ENCODE results near the gene ANKRD27. TPM values are rescaled to one million over a fixed set of nuclear protein-coding genes. Genes with fewer than 3 reads are reported as not detected.
"Not testable (repeated sequence)": the region's sequence is repeated elsewhere in the genome, so short reads cannot be mapped to it uniquely, and the experiment has no call there.

ANKRD27 gene
- total RNA-seq, 2 experiments from 2014 or later = 16.5 to 17.6 TPM

DNA sequence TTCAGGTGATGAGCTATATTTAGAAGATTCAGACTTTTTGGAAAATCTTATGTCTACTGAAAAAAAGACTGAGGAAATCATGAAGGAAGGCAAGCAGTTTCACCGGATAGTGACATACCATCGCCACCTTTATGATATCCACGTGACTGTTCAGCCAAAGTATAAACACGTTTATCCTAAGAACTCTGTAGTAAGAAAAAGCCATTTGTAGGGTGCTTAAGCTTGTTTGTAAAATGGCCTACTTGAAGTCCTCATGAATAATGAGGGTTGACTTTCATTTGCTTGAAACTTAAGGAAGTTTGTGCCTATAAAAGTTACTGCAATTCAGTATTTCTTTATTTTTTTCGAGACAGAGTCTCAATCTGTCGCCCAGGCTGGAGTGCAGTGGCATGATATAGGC is 36.8 kb upstream of the ANKRD27 start:
- Mint-ChIP-seq H3K27me3 (no peaks in the 10 kb centered on the region), H3K27ac (no peak overlapping the region), H3K4me3 (no peak overlapping the region), H3K9me3 (no peaks in the 10 kb centered on the region), H3K36me3 (ENCODE audit: low read depth) (peaks cover 52% of the 10 kb centered on the region), H3K4me1 (ENCODE audit: low read depth) (peaks cover 11% of the 10 kb centered on the region)
- Histone ChIP-seq H3K4me1 (ENCODE audit: insufficient read depth, low read length) (peaks cover 10% of the 10 kb centered on the region), H3K4me3 (ENCODE audit: low read length) (no peak overlapping the region), H3K27ac (ENCODE audit: low read depth in 1 of 2, low read length in 2 of 2) (no peak overlapping the region), H3K9me3 (ENCODE audit: control insufficient read depth in 1 of 2, insufficient read depth in 1 of 2, low read length in 2 of 2) (no peaks in the 10 kb centered on the region), H3K36me3 (ENCODE audit: insufficient read depth, low read length) (peaks cover 25% of the 10 kb centered on the region), H3K27me3 (ENCODE audit: control insufficient read depth in 1 of 2, insufficient read depth in 2 of 2, low read length in 2 of 2) (no peaks in the 10 kb centered on the region)
- DNase-seq = no peak
- intact Hi-C loops (cut with DNase I, micrococcal nuclease) = no loop called here
- ChIA-PET POLR2A (no interaction called here), CTCF (no interaction called here)
- no peak for TF ChIP-seq CTCF (IDR thresholded peaks at IDR 0.05)
- ATAC-seq (ENCODE audit: poor library complexity) = no peak

DNA sequence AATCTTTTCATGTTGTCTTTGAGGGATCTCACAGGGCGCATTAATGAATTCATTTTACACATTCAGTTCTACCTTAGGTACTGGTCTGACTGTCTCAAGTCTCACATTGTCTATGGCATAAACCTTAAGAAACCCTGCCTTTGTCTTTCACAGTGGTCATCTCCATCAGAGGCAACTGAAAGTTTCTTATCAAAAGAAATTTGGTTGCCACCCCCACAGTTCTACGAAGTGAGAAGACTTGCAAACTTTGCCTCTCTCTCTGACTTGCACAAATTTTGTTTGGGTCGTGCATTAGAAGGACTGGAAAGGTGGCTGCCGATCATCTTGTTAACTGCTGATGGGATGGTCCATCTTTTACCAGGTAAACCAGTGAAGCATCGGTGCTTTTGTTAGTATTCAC is 34.1 kb upstream of the ANKRD27 start:
- Mint-ChIP-seq H3K4me3 (no peak overlapping the region), H3K27me3 (no peaks in the 10 kb centered on the region), H3K36me3 (ENCODE audit: low read depth) (peaks cover 60% of the 10 kb centered on the region), H3K9me3 (peaks cover under 1% of the 10 kb centered on the region), H3K4me1 (ENCODE audit: low read depth) (peaks cover 11% of the 10 kb centered on the region), H3K27ac (peak overlapping the region; percentile 32)
- Histone ChIP-seq H3K9me3 (ENCODE audit: control insufficient read depth in 1 of 2, insufficient read depth in 1 of 2, low read length in 2 of 2) (peaks cover 2 to 9% of the 10 kb centered on the region in 2 experiments), H3K27ac (ENCODE audit: low read depth in 1 of 2, low read length in 2 of 2) (no peak overlapping the region), H3K36me3 (ENCODE audit: insufficient read depth, low read length) (peaks cover 25% of the 10 kb centered on the region), H3K4me3 (ENCODE audit: low read length) (no peak overlapping the region), H3K27me3 (ENCODE audit: control insufficient read depth in 1 of 2, insufficient read depth in 2 of 2, low read length in 2 of 2) (no peaks in the 10 kb centered on the region), H3K4me1 (ENCODE audit: insufficient read depth, low read length) (peaks cover 10% of the 10 kb centered on the region)
- POLR2A ChIA-PET = interaction anchor here (0.8 to 1.2 kb wide), 2 partner anchors 26 to 34 kb away, joined by 3 read pairs; partner anchors contain the start of gene ANKRD27
- TF ChIP-seq CTCF (IDR thresholded peaks at IDR 0.05) = no peak
- no peak for ATAC-seq (ENCODE audit: poor library complexity)
- CTCF ChIA-PET = no interaction called here
- DNase-seq = no peak
- intact Hi-C loops (cut with DNase I, micrococcal nuclease) = no loop called here

DNA sequence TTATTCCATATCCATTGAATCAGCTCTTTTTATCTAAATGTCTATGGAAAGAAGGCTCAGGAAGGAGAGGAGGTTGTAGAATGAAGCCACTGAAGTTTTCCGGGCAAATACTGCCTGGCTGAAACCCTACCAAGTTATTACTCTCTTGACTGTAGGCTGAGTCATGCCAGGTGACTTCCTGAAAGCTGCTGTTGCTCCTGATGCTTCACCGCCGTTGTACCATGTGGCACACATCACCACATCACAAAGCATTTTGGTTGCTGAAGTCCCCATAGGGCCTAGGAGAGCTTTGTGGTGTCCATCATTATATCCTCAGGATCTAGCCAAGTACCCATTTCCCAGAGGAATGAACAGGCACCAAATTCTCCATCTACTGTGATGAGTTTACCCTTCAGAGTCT is 33.5 kb upstream of the ANKRD27 start:
- Histone ChIP-seq H3K27ac (ENCODE audit: low read depth in 1 of 2, low read length in 2 of 2) (no peak overlapping the region), H3K4me1 (ENCODE audit: insufficient read depth, low read length) (peaks cover 10% of the 10 kb centered on the region), H3K36me3 (ENCODE audit: insufficient read depth, low read length) (peaks cover 21% of the 10 kb centered on the region), H3K9me3 (ENCODE audit: control insufficient read depth in 1 of 2, insufficient read depth in 1 of 2, low read length in 2 of 2) (peaks cover 5 to 15% of the 10 kb centered on the region in 2 experiments), H3K27me3 (ENCODE audit: control insufficient read depth in 1 of 2, insufficient read depth in 2 of 2, low read length in 2 of 2) (no peaks in the 10 kb centered on the region), H3K4me3 (ENCODE audit: low read length) (no peak overlapping the region)
- DNase-seq (peak in 9 of 14 experiments; percentile 9 to 52 (median 41)), ATAC-seq (ENCODE audit: poor library complexity) (peak; percentile 75)
- no peak for TF ChIP-seq CTCF (IDR thresholded peaks at IDR 0.05)
- ChIA-PET CTCF (no interaction called here), POLR2A (interaction anchor here (0.8 to 1.2 kb wide), 2 partner anchors 25 to 33 kb away, joined by 3 read pairs; partner anchors contain the start of gene ANKRD27)
- Mint-ChIP-seq H3K27me3 (no peaks in the 10 kb centered on the region), H3K36me3 (ENCODE audit: low read depth) (peaks cover 61% of the 10 kb centered on the region), H3K4me3 (no peak overlapping the region), H3K27ac (peak overlapping the region; percentile 32), H3K4me1 (ENCODE audit: low read depth) (peaks cover 11% of the 10 kb centered on the region), H3K9me3 (peaks cover 3% of the 10 kb centered on the region)
- intact Hi-C loops (cut with DNase I, micrococcal nuclease) = no loop called here

GRCh38 chr19:32704006-32704405 is 29.0 kb upstream of the ANKRD27 start:
- ATAC-seq (ENCODE audit: poor library complexity) = not testable (repeated sequence)
- H3K4me1 Mint-ChIP-seq (ENCODE audit: low read depth) = peaks cover 26% of the 10 kb centered on the region

More at GRCh38 chr19:32704006-32704405, 29.0 kb upstream of the ANKRD27 start:
- POLR2A ChIA-PET = interaction anchor here (1.4 kb wide), 1 partner anchor 12 kb away, joined by 4 read pairs; the partner anchor contains the start of gene NUDT19
- peaks cover 11 to 25% of the 10 kb centered on the region in 2 experiments for H3K9me3 ChIP-seq (ENCODE audit: control insufficient read depth in 1 of 2, insufficient read depth in 1 of 2, low read length in 2 of 2)
- H3K27me3 ChIP-seq (ENCODE audit: control insufficient read depth in 1 of 2, insufficient read depth in 2 of 2, low read length in 2 of 2); H3K4me3 Mint-ChIP-seq; H3K27me3 Mint-ChIP-seq; H3K27ac ChIP-seq (ENCODE audit: low read depth in 1 of 2, low read length in 2 of 2); intact Hi-C loops (cut with DNase I, micrococcal nuclease); H3K27ac Mint-ChIP-seq; DNase-seq; CTCF ChIA-PET; H3K4me3 ChIP-seq (ENCODE audit: low read length); H3K9me3 Mint-ChIP-seq: not testable (repeated sequence)
- H3K36me3 Mint-ChIP-seq (ENCODE audit: low read depth) = peaks cover 79% of the 10 kb centered on the region
- peaks cover 15% of the 10 kb centered on the region for H3K36me3 ChIP-seq (ENCODE audit: insufficient read depth, low read length)
- peaks cover 10% of the 10 kb centered on the region for H3K4me1 ChIP-seq (ENCODE audit: insufficient read depth, low read length)

Measured in CD4-positive, alpha-beta T cell (primary cell).